Gastrocnemius medialis (tissue), 4 donors: Measurements from ENCODE around the gene LEPR. TPM values are rescaled to one million over a fixed set of nuclear protein-coding genes. Genes with fewer than 3 reads are reported as not detected.

ENCODE experiments used
- ATAC-seq, 2 donors: fragments of 150-250 bp; one replicate each; pipeline ENCODE4 v1.9.1; 2016
- DNase-seq, 2 donors: peaks; one replicate each; pipeline ENCODE4 v3.0.0-alpha.2; 2019
- H3K27ac ChIP-seq, 4 donors: fragments of 200-600 bp; sonication (generic); 1 replicate in 1 of 4; 2 replicates in 3 of 4; pipeline ENCODE4 v1.5.1; 2016 to 2018; ENCODE audit warnings: mild to moderate bottlenecking in 2 of 4, moderate library complexity in 1 of 4
- H3K27me3 ChIP-seq, 3 donors: fragments of 200-600 bp; sonication (generic) in 2 of 3; 1 replicate in 1 of 3; 2 replicates in 2 of 3; pipeline versions ENCODE4 v1.5.1 to v1.6.0; 2016 to 2019; ENCODE audit warnings: mild to moderate bottlenecking in 1 of 3, moderate library complexity in 1 of 3
- H3K36me3 ChIP-seq, 2 donors: fragments of 200-600 bp; sonication (generic) in 1 of 2; one replicate each; pipeline ENCODE4 v1.5.1; 2017 to 2018
- H3K4me1 ChIP-seq, 2 donors: fragments of 200-600 bp; sonication (generic) in 1 of 2; one replicate each; pipeline ENCODE4 v1.5.1; 2016 to 2017; ENCODE audit warnings: mild to moderate bottlenecking in 2 of 2
- H3K4me3 ChIP-seq, 4 donors: fragments of 200-600 bp; sonication (generic) in 3 of 4; 1 replicate in 1 of 4; 2 replicates in 3 of 4; pipeline ENCODE4 v1.5.1; 2016 to 2019; ENCODE audit warnings: mild to moderate bottlenecking in 2 of 4
- H3K9me3 ChIP-seq, 3 donors: fragments of 200-600 bp; sonication (generic) in 2 of 3; 1 replicate in 1 of 3; 2 replicates in 2 of 3; pipeline ENCODE4 v1.5.1; 2016 to 2019
- POLR2A ChIP-seq, 2 donors: fragments of 450-650 bp; IDR thresholded peaks; one replicate each; pipeline ENCODE4 v1.6.1; 2017; ENCODE audit warnings: antibody characterized with exemption in 2 of 2, mild to moderate bottlenecking in 2 of 2, moderate library complexity in 2 of 2
- in situ Hi-C, 4 donors: fragments of 200-750 bp; cut with MboI; loops; one replicate each; pipeline versions ENCODE4 v1.15.0 to v1.8.0; 2017; ENCODE audit warnings: low sequenced_read_pairs in 4 of 4
- intact Hi-C: fragments of 100-400 bp; cut with DNase I; formaldehyde crosslinking; loops from one replicate; pipeline ENCODE4 v1.15.1; 2023; ENCODE audit warnings: low total_unique reads
- total RNA-seq, 4 donors: library from RNA; depleted of rRNA; stranded (reverse); fragments of >200 nt; gene quantifications; one replicate each; pipeline versions ENCODE4 v1.1.0 to v1.2.3, GENCODE V29; 2016
- TF ChIP-seq, protein P1 (sequence below), 5 experiments: fragments of 450-650 bp in 3 of 5; fragments of 200-600 bp in 2 of 5; sonication (generic) in 2 of 5; IDR thresholded peaks in 4 of 5; conservative IDR thresholded peaks in 1 of 5; 1 replicate in 4 of 5; 2 replicates in 1 of 5; pipeline ENCODE4 v1.5.1; 2016 to 2019; ENCODE audit warnings: antibody characterized with exemption in 5 of 5, mild to moderate bottlenecking in 3 of 5, moderate library complexity in 3 of 5

LEPR gene
- total RNA-seq, 4 donors from 2014 or later, result 4.0 to 7.4 (median 4.2) TPM

DNA sequence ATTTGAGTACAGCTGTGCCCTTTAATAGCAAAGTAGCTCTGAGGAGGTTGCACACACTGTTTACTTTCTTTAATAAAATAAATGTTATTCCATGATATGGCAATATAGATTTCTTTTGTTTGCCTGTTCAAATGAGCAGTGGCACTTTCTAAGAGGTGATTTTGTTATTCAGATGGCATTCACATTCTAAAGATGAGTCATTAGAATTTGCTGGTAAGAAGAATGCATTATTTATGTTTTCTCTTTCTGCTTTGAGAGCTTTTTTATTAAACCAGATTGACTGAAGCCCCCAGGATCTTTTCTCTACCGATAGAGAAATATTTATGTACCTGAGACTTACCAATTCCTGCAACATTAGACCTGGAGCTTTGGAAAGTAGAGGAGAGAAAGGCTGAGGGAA is 11.2 kb upstream of the LEPR start:
- H3K9me3 ChIP-seq, result no peaks in the 10 kb centered on the region
- no peak for TF ChIP-seq POLR2A (IDR thresholded peaks at IDR 0.05)
- TF ChIP-seq, protein P1, sequence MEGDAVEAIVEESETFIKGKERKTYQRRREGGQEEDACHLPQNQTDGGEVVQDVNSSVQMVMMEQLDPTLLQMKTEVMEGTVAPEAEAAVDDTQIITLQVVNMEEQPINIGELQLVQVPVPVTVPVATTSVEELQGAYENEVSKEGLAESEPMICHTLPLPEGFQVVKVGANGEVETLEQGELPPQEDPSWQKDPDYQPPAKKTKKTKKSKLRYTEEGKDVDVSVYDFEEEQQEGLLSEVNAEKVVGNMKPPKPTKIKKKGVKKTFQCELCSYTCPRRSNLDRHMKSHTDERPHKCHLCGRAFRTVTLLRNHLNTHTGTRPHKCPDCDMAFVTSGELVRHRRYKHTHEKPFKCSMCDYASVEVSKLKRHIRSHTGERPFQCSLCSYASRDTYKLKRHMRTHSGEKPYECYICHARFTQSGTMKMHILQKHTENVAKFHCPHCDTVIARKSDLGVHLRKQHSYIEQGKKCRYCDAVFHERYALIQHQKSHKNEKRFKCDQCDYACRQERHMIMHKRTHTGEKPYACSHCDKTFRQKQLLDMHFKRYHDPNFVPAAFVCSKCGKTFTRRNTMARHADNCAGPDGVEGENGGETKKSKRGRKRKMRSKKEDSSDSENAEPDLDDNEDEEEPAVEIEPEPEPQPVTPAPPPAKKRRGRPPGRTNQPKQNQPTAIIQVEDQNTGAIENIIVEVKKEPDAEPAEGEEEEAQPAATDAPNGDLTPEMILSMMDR (IDR thresholded peaks at IDR 0.05 in 4 of 5, conservative IDR thresholded peaks at IDR 0.05 in 1 of 5), result no peak
- H3K4me3 ChIP-seq, result no peak overlapping the region
- H3K4me1 ChIP-seq, result no peaks in the 10 kb centered on the region
- DNase-seq (no peak), ATAC-seq (no peak)
- no peak overlapping the region for H3K27ac ChIP-seq
- in situ Hi-C loops, result loop anchor here in 1 of 4 donors (25.0 kb wide), 1 partner anchor 547 kb away; no protein-coding TSS in a partner anchor
- H3K27me3 ChIP-seq, result no peaks in the 10 kb centered on the region
- H3K36me3 ChIP-seq, result no peaks in the 10 kb centered on the region
- intact Hi-C loops, result no loop called here

DNA sequence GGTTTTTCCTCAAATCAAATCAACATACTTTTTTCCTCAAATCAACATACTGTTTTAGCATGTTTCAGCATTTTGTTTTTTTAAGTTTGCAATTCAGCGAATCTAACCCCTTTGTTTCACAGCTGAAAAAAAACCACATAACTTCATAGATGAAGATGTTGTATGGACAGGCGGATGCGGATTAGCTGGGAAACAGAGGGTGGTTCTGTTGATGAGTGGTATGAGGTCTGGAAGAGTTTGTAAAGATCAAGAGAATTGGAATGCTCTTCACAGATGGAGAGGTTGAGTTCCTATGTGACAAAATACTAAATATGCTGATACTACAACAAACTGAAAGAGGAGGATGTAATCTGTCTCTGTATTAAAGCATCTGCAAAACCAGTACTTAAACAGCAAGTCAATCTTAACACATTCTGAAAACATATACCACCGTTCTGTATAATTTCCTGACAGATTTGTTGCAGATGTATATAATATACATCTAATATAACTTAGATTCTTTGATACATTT is 10.6 kb upstream of the LEPR start:
- DNase-seq (no peak), ATAC-seq (no peak)
- Histone ChIP-seq H3K9me3 (no peaks in the 10 kb centered on the region), H3K4me3 (no peak overlapping the region), H3K4me1 (no peaks in the 10 kb centered on the region), H3K27ac (no peak overlapping the region), H3K27me3 (no peaks in the 10 kb centered on the region), H3K36me3 (no peaks in the 10 kb centered on the region)
- in situ Hi-C loops (loop anchor here in 1 of 4 donors (25.0 kb wide), 1 partner anchor 548 kb away; no protein-coding TSS in a partner anchor), intact Hi-C loops (no loop called here)
- TF ChIP-seq, protein P1 (IDR thresholded peaks at IDR 0.05 in 4 of 5, conservative IDR thresholded peaks at IDR 0.05 in 1 of 5), result no peak
- no peak for TF ChIP-seq POLR2A (IDR thresholded peaks at IDR 0.05)

DNA sequence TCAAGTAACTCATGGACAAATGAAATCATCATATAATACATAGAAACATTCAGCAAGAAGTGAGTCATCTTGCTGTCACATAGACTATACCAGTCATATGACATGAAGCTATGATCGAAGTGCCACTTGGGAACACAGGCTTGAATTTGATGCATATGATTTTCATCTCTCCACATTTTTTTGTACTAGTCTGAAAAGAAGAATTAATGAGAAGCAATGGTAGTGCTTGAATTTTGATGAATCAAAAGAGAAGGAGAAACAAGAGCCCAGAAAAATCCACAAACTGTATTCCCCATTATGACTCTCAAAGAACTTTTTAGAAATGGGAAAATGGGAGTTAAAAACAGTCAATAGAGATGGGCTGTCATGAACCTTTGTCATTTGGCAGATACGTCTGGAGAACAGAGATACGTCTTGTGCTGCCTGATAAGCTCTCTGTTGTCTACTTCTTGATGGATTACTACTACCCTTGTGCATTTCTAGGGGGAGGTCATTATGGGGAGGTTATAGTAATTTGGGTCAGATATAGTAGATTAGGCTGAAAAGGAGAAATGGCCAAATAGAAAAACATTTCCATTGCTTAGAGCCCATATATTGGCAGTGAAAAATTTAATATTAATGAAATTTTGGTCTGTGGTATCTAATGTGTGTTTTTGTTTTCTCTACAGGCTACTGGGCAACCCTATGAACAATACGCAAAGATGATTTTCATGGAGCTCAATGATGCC is 8.0 kb upstream of the LEPR start:
- no peak for DNase-seq
- H3K4me1 ChIP-seq, result no peaks in the 10 kb centered on the region
- H3K36me3 ChIP-seq, result no peaks in the 10 kb centered on the region
- no peak overlapping the region for H3K4me3 ChIP-seq
- intact Hi-C loops (no loop called here), in situ Hi-C loops (loop anchor here in 1 of 4 donors (25.0 kb wide), 1 partner anchor 550 kb away; no protein-coding TSS in a partner anchor)
- TF ChIP-seq, protein P1 (IDR thresholded peaks at IDR 0.05 in 4 of 5, conservative IDR thresholded peaks at IDR 0.05 in 1 of 5), result no peak
- no peak for TF ChIP-seq POLR2A (IDR thresholded peaks at IDR 0.05)
- no peaks in the 10 kb centered on the region for H3K9me3 ChIP-seq
- no peaks in the 10 kb centered on the region for H3K27me3 ChIP-seq
- no peak for ATAC-seq
- no peak overlapping the region for H3K27ac ChIP-seq

DNA sequence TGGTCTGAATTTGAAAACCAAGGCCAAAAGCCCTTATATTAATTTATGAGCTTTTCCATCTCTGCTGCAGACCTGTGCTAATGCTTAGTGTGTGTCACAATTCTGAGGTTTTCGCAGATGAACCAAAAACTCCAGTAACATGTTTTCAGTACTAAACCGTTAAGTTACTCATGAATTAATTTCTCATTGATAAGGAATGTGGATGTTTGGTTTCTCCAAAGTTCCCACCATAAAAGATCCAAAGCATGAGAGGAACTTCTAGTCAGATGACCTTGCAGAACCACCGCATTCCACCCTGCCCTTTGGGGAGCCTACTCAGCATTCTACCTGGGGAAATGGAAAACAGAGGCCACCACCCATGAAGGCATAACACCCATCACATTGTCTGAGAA is 7.5 kb upstream of the LEPR start:
- intact Hi-C loops (no loop called here), in situ Hi-C loops (loop anchor here in 1 of 4 donors (25.0 kb wide), 1 partner anchor 551 kb away; no protein-coding TSS in a partner anchor)
- Histone ChIP-seq H3K36me3 (no peaks in the 10 kb centered on the region), H3K9me3 (no peaks in the 10 kb centered on the region), H3K27ac (no peak overlapping the region), H3K4me3 (no peak overlapping the region), H3K27me3 (no peaks in the 10 kb centered on the region), H3K4me1 (no peaks in the 10 kb centered on the region)
- ATAC-seq (no peak), DNase-seq (no peak)
- TF ChIP-seq, protein P1 (IDR thresholded peaks at IDR 0.05 in 4 of 5, conservative IDR thresholded peaks at IDR 0.05 in 1 of 5), result no peak
- TF ChIP-seq POLR2A (IDR thresholded peaks at IDR 0.05), result no peak
